HCT116 (cell line): ENCODE measurements around the gene SNHG17. TPM values are rescaled to one million over a fixed set of nuclear protein-coding genes. Genes with fewer than 3 reads are reported as not detected.

Experiments used
- ATAC-seq: fragments of 200-7000 bp; cut with Tn5 transposase; 2 replicates; pipeline ENCODE4 v1.9.1; 2020; ENCODE audit warnings: mild to moderate bottlenecking, moderate library complexity
- BruUV-seq: library from RNA; stranded (reverse); fragments of 400-500 nt; replicated peaks from 2 replicates; lab custom pipeline; 2021; lab: Mats Ljungman, UMichigan
- CTCF ChIA-PET: fragments of 300-600 bp; sonication (Branson Sonifier 250); formaldehyde crosslinking; loops from one replicate; lab custom pipeline; 2021; ENCODE audit warnings: antibody characterized with exemption; lab: Charles Lee
- POLR2A ChIA-PET: fragments of 300-600, 350-600 bp; sonication (Branson Sonifier 250); formaldehyde crosslinking; loops from one replicate; lab custom pipeline; 2021; ENCODE audit warnings: antibody characterized with exemption; lab: Charles Lee
- RAD21 ChIA-PET, 2 experiments: fragments of 300-600 bp; sonication (Branson Sonifier 250); formaldehyde crosslinking; loops; one replicate each; lab custom pipeline; 2023; ENCODE audit warnings: low total read pairs in 2 of 2; ENCODE audit not compliant: uncharacterized antibody in 2 of 2, unreplicated experiment in 2 of 2, low non-redundant PET in 1 of 2; lab: Charles Lee
- DNase-seq: peaks from one replicate; pipeline ENCODE4 v3.0.0-alpha.2; 2010; ENCODE audit warnings: low read depth, low spot score
- H2AFZ ChIP-seq: fragments of 200-600 bp; shearing (Covaris generic), sonication (generic); 2 replicates; pipeline ENCODE4 v1.6.1; 2017; ENCODE audit warnings: low read depth, mixed run types, mixed read lengths, antibody characterized with exemption, low read length; ENCODE audit not compliant: poor library complexity, severe bottlenecking
- H3K27ac ChIP-seq: 2 replicates; pipeline ENCODE4 v1.5.1; 2012; ENCODE audit warnings: low read depth, low read length
- H3K27me3 ChIP-seq: fragments of 200-600 bp; sonication (generic); 2 replicates; pipeline ENCODE4 v1.6.1; 2016; ENCODE audit warnings: mixed run types, low read length, mixed read lengths; ENCODE audit not compliant: insufficient read depth
- H3K36me3 ChIP-seq, 2 experiments: fragments of 200-500 bp in 1 of 2; fragments of 200-600 bp in 1 of 2; sonication (Bioruptor generic) in 1 of 2; sonication (generic) in 1 of 2; 2 replicates each; pipeline versions ENCODE4 v1.5.1 to v1.6.1; 2014 to 2016; ENCODE audit warnings: low read length in 2 of 2, inconsistent platforms in 1 of 2, mixed read lengths in 1 of 2, mixed run types in 1 of 2; ENCODE audit not compliant: insufficient read depth in 2 of 2, control insufficient read depth in 1 of 2
- H3K4me1 ChIP-seq, 2 experiments: fragments of 200-600 bp in 1 of 2; sonication (generic) in 1 of 2; 2 replicates each; pipeline versions ENCODE4 v1.5.1 to v1.6.1; 2012 to 2017; ENCODE audit warnings: low read length in 2 of 2, inconsistent platforms in 1 of 2, mild to moderate bottlenecking in 1 of 2, mixed read lengths in 1 of 2, mixed run types in 1 of 2, moderate library complexity in 1 of 2; ENCODE audit not compliant: insufficient read depth in 2 of 2, control insufficient read depth in 1 of 2
- H3K4me2 ChIP-seq: fragments of 200-600 bp; sonication (generic); 2 replicates; pipeline ENCODE4 v1.6.1; 2017; ENCODE audit warnings: mixed run types, low read length, mixed read lengths
- H3K4me3 ChIP-seq, 2 experiments: fragments of 200-600 bp in 1 of 2; sonication (generic) in 1 of 2; replicated peaks in 1 of 2; 2 replicates each; pipeline ENCODE4 v1.5.1; 2011 to 2016; ENCODE audit warnings: low read length in 2 of 2, control low read depth in 1 of 2, low read depth in 1 of 2, mild to moderate bottlenecking in 1 of 2, mixed read lengths in 1 of 2, mixed run types in 1 of 2
- H3K79me2 ChIP-seq: fragments of 200-600 bp; sonication (generic); 2 replicates; pipeline ENCODE4 v1.6.1; 2017; ENCODE audit warnings: mild to moderate bottlenecking, mixed run types, low read length, moderate library complexity, mixed read lengths; ENCODE audit not compliant: insufficient read depth
- H3K9ac ChIP-seq: fragments of 200-600 bp; sonication (generic); 2 replicates; pipeline ENCODE4 v1.6.1; 2016; ENCODE audit warnings: low read length, mixed read lengths
- H3K9me2 ChIP-seq: fragments of 200-600 bp; sonication (generic), shearing (Covaris generic); 2 replicates; pipeline ENCODE4 v1.6.1; 2017; ENCODE audit warnings: mixed run types, mild to moderate bottlenecking, moderate library complexity; ENCODE audit not compliant: insufficient read depth
- H3K9me3 ChIP-seq, 2 experiments: fragments of 200-500 bp in 1 of 2; fragments of 200-600 bp in 1 of 2; sonication (Bioruptor generic) in 1 of 2; sonication (generic) in 1 of 2; 2 replicates each; pipeline ENCODE4 v1.6.1; 2014 to 2017; ENCODE audit warnings: low read length in 2 of 2, mixed read lengths in 2 of 2, inconsistent platforms in 1 of 2, low read depth in 1 of 2, mild to moderate bottlenecking in 1 of 2, mixed run types in 1 of 2, moderate library complexity in 1 of 2; ENCODE audit not compliant: control insufficient read depth in 1 of 2, insufficient read depth in 1 of 2
- H4K20me1 ChIP-seq: fragments of 200-600 bp; sonication (generic), shearing (Covaris generic); 2 replicates; pipeline ENCODE4 v1.6.1; 2017; ENCODE audit warnings: mixed run types, mild to moderate bottlenecking, moderate library complexity; ENCODE audit not compliant: insufficient read depth
- ELF1 ChIP-seq: IDR thresholded peaks from 2 replicates; pipeline ENCODE4 v1.6.1; 2012; ENCODE audit warnings: low read depth, borderline replicate concordance
- RAD21 ChIP-seq: IDR thresholded peaks from 2 replicates; pipeline ENCODE4 v1.6.1; 2012; ENCODE audit warnings: low read depth, mild to moderate bottlenecking
- SIN3A ChIP-seq: IDR thresholded peaks from 2 replicates; pipeline ENCODE4 v1.6.1; 2012; ENCODE audit warnings: low read depth
- ZFX ChIP-seq: fragments of 450-650 bp; IDR thresholded peaks from 2 replicates; pipeline ENCODE4 v1.6.1; 2017
- ZNF274 ChIP-seq: fragments of 200-500 bp; sonication (Bioruptor generic); IDR thresholded peaks from 2 replicates; pipeline ENCODE4 v1.6.1; 2014; ENCODE audit warnings: mild to moderate bottlenecking, low read depth, low read length, inconsistent platforms
- intact Hi-C: fragments of 100-400 bp; cut with micrococcal nuclease; formaldehyde crosslinking; loops from 2 replicates; pipeline ENCODE4 v1.10.0; 2022
- total RNA-seq: library from RNA; stranded (reverse); gene quantifications from one replicate; pipeline ENCODE4 v1.2.1, GENCODE V29; 2021; ENCODE audit not compliant: unreplicated experiment
- TF ChIP-seq, protein P1 (sequence below), 3 experiments: fragments of 200-600 bp in 1 of 3; sonication (generic) in 1 of 3; IDR thresholded peaks in 2 of 3; conservative IDR thresholded peaks in 1 of 3; 2 replicates each; pipeline ENCODE4 v1.5.1; 2012 to 2017; ENCODE audit warnings: low read depth in 2 of 3, low read length in 2 of 3, antibody characterized with exemption in 1 of 3, borderline replicate concordance in 1 of 3, control low read depth in 1 of 3, mild to moderate bottlenecking in 1 of 3, mixed read lengths in 1 of 3, mixed run types in 1 of 3, moderate library complexity in 1 of 3; ENCODE audit not compliant: insufficient read depth in 1 of 3
- TF ChIP-seq, protein P2 (sequence below): IDR thresholded peaks from 2 replicates; pipeline ENCODE4 v1.6.1; 2011; ENCODE audit warnings: mild to moderate bottlenecking, low read length, moderate library complexity; ENCODE audit not compliant: insufficient replicate concordance; ENCODE audit errors: extremely low read depth
- TF ChIP-seq, protein P3 (sequence below): IDR thresholded peaks from 2 replicates; pipeline ENCODE4 v1.6.1; 2012; ENCODE audit warnings: low read depth

Gene SNHG17
- total RNA-seq, 1 experiment from 2014 or later, result 65.7 TPM

DNA sequence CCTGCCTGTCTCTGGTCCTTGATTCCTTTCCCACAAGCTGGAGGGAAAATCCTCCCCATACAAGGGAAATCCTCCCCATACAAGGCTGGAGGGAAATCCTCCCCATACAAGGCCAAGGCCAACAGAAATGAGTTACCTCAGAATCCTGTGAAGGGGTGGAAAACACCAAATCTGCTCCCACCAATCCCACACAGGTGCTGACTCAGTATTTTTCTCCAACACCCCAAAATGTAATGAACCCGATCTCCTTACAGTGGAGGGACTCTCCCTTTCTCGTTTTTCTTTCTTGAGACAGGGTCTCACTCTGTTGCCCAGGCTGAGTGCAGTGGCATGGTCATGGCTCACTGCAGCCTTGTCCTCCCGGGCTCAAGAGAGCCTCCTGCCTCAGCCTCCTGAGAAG, 6.3 kb downstream of the SNHG17 start:
- ChIA-PET RAD21 (no interaction called here), POLR2A (no interaction called here), CTCF (no interaction called here)
- no peak for DNase-seq
- H3K4me2 ChIP-seq, result no peak overlapping the region
- no peak overlapping the region for H3K27ac ChIP-seq
- TF ChIP-seq, protein P1, sequence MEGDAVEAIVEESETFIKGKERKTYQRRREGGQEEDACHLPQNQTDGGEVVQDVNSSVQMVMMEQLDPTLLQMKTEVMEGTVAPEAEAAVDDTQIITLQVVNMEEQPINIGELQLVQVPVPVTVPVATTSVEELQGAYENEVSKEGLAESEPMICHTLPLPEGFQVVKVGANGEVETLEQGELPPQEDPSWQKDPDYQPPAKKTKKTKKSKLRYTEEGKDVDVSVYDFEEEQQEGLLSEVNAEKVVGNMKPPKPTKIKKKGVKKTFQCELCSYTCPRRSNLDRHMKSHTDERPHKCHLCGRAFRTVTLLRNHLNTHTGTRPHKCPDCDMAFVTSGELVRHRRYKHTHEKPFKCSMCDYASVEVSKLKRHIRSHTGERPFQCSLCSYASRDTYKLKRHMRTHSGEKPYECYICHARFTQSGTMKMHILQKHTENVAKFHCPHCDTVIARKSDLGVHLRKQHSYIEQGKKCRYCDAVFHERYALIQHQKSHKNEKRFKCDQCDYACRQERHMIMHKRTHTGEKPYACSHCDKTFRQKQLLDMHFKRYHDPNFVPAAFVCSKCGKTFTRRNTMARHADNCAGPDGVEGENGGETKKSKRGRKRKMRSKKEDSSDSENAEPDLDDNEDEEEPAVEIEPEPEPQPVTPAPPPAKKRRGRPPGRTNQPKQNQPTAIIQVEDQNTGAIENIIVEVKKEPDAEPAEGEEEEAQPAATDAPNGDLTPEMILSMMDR (IDR thresholded peaks at IDR 0.05 in 2 of 3, conservative IDR thresholded peaks at IDR 0.05 in 1 of 3; ENCODE audit: borderline replicate concordance in 1 of 3, insufficient read depth in 1 of 3, low read depth in 2 of 3, low read length in 2 of 3), result no peak
- TF ChIP-seq ZFX, result no peak
- no peak for TF ChIP-seq ZNF274
- TF ChIP-seq, protein P2, sequence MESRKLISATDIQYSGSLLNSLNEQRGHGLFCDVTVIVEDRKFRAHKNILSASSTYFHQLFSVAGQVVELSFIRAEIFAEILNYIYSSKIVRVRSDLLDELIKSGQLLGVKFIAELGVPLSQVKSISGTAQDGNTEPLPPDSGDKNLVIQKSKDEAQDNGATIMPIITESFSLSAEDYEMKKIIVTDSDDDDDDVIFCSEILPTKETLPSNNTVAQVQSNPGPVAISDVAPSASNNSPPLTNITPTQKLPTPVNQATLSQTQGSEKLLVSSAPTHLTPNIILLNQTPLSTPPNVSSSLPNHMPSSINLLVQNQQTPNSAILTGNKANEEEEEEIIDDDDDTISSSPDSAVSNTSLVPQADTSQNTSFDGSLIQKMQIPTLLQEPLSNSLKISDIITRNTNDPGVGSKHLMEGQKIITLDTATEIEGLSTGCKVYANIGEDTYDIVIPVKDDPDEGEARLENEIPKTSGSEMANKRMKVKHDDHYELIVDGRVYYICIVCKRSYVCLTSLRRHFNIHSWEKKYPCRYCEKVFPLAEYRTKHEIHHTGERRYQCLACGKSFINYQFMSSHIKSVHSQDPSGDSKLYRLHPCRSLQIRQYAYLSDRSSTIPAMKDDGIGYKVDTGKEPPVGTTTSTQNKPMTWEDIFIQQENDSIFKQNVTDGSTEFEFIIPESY, result no peak
- TF ChIP-seq SIN3A, result no peak
- TF ChIP-seq RAD21, result no peak
- no peak for TF ChIP-seq ELF1
- TF ChIP-seq, protein P3, sequence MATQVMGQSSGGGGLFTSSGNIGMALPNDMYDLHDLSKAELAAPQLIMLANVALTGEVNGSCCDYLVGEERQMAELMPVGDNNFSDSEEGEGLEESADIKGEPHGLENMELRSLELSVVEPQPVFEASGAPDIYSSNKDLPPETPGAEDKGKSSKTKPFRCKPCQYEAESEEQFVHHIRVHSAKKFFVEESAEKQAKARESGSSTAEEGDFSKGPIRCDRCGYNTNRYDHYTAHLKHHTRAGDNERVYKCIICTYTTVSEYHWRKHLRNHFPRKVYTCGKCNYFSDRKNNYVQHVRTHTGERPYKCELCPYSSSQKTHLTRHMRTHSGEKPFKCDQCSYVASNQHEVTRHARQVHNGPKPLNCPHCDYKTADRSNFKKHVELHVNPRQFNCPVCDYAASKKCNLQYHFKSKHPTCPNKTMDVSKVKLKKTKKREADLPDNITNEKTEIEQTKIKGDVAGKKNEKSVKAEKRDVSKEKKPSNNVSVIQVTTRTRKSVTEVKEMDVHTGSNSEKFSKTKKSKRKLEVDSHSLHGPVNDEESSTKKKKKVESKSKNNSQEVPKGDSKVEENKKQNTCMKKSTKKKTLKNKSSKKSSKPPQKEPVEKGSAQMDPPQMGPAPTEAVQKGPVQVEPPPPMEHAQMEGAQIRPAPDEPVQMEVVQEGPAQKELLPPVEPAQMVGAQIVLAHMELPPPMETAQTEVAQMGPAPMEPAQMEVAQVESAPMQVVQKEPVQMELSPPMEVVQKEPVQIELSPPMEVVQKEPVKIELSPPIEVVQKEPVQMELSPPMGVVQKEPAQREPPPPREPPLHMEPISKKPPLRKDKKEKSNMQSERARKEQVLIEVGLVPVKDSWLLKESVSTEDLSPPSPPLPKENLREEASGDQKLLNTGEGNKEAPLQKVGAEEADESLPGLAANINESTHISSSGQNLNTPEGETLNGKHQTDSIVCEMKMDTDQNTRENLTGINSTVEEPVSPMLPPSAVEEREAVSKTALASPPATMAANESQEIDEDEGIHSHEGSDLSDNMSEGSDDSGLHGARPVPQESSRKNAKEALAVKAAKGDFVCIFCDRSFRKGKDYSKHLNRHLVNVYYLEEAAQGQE, result no peak
- no peak overlapping the region for H3K9ac ChIP-seq
- peaks cover 88 to 92% of the 10 kb centered on the region in 2 experiments for H3K36me3 ChIP-seq
- peaks cover 77% of the 10 kb centered on the region; the same call in 1 of the 2 replicates for H4K20me1 ChIP-seq
- peaks cover 100% of the 10 kb centered on the region for H3K79me2 ChIP-seq
- H3K27me3 ChIP-seq, result no peaks in the 10 kb centered on the region
- H2AFZ ChIP-seq, result no peak overlapping the region
- H3K9me2 ChIP-seq, result no peaks in the 10 kb centered on the region
- ATAC-seq, result no peak
- no TSS peak for BruUV-seq
- H3K9me3 ChIP-seq, result no peaks in the 10 kb centered on the region
- H3K4me3 ChIP-seq, result no peak overlapping the region
- H3K4me1 ChIP-seq, result peaks cover 4 to 6% of the 10 kb centered on the region in 2 experiments
- intact Hi-C loops, result no loop called here
